ENCODE results near the gene BEND3.
"Not testable (repeated sequence)": the region's sequence is repeated elsewhere in the genome, so short reads cannot be mapped to it uniquely, and the experiment has no call there.

Gene BEND3

DNA sequence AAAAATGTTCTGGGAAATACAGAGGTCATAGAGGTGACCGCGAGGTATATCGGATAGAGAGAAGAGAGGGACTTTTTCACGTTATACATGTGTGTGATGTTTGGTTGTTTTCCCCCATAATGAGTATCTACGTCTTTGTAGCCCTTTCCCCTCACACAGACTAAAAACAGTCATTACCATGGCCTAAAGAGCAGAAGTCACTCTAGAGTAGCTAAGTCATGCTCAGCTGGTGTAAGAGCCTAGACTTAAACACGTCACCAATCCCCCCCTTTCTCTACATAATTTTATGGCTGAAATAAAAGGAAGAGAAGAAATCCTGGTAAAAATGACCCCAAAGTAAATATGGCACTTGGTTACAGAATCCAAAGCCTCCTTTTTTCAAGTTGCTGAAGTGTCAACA lies 6.0 kb upstream of the BEND3 start:
- DNase-seq (ENCODE audit: low spot score), result no peak

GRCh38 chr6:107120404-107120803 lies 5.1 kb upstream of the BEND3 start:
- no peak for DNase-seq (ENCODE audit: low spot score)

GRCh38 chr6:107118976-107119375 lies 3.7 kb upstream of the BEND3 start:
- DNase-seq (ENCODE audit: low spot score), result no peak

DNA sequence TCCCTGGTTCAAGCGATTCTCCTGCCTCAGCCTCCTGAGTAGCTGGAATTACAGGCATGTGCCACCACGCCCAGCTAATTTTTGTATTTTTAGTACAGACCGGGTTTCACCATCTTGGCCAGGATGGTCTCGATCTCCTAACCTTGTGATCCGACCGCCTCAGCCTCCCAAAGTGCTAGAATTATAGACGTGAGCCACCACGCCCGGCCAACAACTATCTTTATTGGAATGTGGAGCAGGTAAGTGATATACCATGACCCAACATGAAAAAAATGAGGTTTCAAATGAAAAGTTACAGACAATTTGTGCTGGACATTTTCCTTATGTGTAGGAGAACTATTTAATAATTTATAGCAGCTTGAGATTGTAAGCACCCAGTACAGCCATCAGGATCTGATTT lies 3.2 kb upstream of the BEND3 start:
- not testable (repeated sequence) for DNase-seq (ENCODE audit: low spot score)

DNA sequence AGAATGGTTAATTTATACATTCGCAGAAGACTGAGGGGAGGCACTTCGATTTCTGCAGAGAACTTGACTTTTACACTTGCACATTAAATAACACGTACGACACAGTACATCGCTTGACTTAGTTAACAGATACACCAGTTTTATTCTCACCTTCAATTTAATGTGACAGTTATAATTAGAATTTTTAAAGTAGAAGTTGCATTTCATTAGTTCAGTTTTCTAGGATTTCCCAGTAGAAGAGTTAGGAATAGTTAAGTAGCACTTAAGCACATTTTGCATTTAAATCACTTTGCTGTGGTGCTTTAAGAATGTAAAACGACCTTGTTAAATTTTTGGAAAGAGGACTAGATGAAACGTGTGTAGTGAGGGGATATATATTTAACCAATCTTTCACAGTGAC lies 1.6 kb upstream of the BEND3 start:
- no peak for DNase-seq (ENCODE audit: low spot score)

GRCh38 chr6:107116328-107116892 lies 1.1 kb upstream of the BEND3 start:
- no peak for DNase-seq (ENCODE audit: low spot score)

DNA sequence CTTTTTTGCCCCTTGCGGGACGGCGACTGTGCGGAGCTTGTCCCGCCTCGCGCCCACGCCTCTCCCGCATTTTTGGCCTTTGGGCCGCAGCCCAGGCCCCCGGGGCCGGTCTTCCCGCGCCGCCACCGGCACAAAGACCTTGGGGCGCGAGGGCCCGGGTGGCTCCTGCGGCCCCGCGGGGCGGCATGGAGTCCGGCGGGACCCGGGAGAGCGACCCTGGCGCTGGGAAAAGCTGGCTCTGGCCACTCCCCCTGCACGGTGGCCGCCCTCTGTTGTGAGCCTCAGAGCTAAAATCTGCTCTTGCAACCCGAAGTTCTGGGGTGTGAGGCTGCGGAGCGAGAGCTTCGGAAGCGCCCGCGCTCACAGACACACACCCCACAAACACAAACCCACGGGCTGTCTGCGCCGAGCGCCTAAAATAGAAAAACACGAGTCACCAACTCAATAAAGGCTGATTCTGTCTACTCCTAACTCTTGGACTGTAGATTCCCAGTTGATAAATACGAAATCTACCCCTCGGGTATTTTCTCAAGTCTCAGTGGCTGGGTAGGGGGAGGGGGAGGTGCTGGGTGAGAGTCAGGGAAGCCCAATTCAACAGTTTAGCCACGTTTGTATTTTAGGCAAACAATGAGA lies 496 bp upstream of the BEND3 start:
- peak; percentile 68 for DNase-seq (ENCODE audit: low spot score)

GRCh38 chr6:107114213-107114925 lies 946 bp downstream of the BEND3 start:
- DNase-seq (ENCODE audit: low spot score), result peak; percentile 98

DNA sequence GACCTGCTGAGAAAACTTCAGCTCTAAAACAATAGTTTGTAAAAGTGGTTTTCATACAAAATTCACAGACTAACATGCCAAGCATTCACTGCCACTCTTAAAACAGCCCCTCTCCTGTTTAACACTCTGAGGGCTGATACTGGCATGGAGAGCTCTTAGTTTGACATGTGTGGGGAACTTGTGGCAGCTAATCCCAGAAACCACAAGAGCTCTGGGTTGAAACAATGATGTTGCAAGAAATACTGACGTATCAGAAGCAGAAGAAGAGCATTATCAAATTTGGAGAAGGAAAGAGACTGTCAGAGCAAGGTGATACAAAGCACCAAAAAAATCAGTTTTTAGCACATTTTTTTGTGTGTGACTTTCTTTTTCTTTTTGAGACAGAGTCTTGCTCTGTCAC lies 5.1 kb downstream of the BEND3 start:
- no peak for DNase-seq (ENCODE audit: low spot score)

DNA sequence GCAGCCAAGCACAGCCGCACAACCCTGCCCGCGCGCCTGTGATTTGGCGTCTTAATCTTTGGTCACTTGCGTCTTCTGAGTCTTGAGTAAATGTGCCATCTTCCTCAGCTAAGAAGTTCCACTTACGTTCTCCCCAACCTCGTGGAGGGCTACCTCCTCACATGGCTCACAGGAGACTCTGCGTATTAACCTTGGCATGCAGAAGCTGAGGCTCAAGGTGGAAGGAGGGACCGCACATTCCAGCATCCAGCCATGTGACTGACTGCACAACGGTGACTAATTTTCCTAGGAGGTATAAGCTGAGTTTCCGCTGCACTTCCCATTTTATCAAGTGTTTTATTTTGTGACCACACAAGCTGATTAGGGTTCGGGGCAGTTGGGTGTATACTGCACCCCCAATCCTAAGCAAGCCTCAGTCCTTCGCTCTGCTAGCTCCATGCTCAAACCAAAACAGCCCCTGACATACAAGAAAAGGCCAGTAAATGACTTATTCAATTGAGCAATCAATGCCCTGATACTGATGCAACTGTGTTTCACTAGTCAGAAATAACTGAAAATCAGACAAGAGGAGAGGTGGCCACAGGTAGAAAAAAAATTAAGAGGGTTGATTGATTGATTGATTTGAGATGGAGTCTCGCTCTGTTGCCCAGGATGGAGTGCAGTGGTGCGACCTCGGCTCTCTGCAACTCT lies 7.0 kb downstream of the BEND3 start:
- DNase-seq (ENCODE audit: low spot score), result no peak

DNA sequence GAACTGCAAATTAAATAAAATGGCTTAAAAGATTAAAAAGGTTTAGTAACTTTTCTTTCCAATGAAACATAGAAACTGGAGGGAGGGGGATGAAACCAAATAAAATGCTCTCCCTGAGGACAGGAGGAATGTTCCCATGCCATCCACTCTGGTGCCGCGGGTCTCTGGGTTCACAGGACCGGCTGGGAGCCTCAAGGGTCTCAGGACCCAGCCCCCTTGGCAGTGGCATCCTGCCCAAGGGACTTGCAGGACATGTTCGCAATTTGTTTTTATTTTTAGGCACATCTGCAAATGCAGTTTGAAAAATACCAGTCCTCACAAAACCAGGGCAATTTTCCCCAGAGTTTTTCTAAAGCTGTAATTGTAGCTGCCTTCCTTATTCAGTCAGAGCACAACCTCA lies 7.5 kb downstream of the BEND3 start:
- no peak for DNase-seq (ENCODE audit: low spot score)

DNA sequence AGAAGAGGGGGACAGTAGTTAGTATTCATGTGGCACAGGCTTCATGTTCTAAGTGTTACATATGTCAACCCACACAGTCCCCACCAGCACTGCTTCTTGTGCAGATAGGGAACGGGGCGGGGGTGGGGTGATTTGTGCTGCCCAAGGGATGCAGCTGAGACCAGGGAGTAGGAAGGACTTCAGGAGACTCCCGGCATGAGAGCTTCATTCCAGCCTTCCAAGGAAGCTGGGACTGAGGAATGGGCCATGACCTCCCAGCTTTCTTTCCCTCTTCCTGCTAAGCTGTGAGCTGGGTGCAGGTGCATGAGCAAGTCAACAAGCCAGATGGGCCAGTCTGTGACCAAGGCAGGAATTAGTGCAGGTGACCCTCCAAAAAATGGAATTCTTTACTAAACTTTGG lies 9.2 kb downstream of the BEND3 start:
- no peak for DNase-seq (ENCODE audit: low spot score)

DNA sequence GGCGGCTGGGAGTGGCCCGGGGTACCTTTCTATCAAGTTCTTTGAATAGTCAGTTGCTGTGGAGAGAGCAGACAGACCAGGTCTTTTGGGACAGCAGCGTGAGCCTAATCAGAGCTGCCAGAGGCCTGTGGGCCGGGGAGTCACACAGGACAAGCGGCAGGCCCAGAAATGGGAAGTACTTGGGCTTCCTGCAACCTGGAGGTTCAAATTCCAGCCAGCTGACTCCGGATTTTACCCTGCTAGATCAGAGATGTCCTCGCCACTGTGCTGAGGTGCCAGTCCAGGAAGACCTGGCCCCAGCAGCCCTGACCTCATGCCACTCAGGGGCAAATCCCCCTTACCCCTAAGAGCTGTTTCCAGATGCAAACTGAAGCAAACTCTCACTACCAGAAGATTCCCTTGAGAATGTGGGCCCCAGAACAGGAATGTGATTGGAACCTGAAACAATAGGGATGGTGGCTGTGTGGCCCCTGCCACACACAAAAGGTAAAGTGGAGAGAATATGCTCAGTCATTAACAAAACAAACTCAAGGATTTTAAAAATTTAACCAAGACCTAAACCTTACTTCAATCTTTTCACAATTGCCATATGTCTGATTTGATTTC lies 9.7 kb downstream of the BEND3 start:
- DNase-seq (ENCODE audit: low spot score), result no peak

DNA sequence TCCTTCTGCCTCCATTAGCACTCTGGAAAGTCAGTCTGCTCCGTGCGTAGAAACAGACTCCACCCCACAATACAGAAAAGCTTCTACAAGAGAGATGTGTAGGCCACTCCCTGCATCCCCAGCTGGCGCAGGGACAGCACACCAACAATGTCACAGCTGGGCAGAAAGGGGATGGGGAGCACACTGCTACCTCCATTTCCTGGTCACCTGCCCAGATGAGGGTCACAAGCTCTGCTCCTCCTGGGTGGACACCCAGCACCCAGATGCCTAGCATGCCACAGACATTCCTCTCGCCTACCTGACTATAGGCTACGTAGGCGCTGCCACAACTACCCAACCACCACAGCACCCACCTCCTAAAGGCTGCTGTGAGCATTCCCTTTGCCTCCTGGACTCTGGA lies 12.2 kb downstream of the BEND3 start:
- DNase-seq (ENCODE audit: low spot score), result no peak

DNA sequence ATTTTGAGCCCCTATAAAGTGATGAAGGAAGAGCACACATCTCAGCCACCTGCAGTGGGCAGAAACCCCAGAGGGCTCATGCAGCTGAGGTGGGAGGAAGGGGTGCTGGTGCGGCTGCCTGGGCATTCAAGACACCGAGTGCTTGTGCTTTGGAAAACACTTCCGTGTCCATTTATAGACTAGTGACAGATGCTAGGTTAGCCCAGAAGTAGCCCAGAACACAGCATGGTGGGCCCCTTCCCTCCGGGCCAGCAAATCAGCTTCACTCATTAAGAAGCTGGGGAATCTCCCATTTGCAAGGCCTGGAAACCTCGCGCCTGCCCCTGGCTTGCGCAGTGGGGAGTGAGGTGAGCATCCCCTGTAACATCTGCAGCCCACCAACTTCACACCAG lies 12.9 kb downstream of the BEND3 start:
- DNase-seq (ENCODE audit: low spot score), result no peak

GRCh38 chr6:107101686-107102413 lies 13.5 kb downstream of the BEND3 start:
- DNase-seq (ENCODE audit: low spot score), result no peak

DNA sequence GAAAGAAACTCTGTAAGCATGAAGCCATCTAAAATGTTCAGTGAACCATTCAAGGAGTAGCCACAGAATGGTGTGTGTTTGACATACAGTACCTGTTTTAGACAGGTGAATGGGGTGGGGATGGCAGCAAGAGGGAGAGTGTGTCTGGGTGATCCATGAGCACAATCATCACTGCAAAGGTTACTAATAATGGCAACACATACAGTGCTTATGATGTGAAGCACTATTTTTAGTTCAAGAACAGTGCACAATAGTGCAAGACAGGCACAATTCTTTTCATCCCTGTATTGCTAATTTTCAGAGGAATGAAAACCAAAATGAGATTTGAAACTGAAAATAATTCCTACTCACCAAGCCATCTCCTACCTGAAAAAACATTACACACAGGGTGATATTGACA lies 14.1 kb downstream of the BEND3 start:
- DNase-seq (ENCODE audit: low spot score), result no peak

GRCh38 chr6:107098436-107099307 lies 16.6 kb downstream of the BEND3 start:
- DNase-seq (ENCODE audit: low spot score), result no peak

- not testable (repeated sequence) for DNase-seq (ENCODE audit: low spot score)
Observed at GRCh38 chr6:107084459-107084858, 30.9 kb downstream of the BEND3 start.

DNA sequence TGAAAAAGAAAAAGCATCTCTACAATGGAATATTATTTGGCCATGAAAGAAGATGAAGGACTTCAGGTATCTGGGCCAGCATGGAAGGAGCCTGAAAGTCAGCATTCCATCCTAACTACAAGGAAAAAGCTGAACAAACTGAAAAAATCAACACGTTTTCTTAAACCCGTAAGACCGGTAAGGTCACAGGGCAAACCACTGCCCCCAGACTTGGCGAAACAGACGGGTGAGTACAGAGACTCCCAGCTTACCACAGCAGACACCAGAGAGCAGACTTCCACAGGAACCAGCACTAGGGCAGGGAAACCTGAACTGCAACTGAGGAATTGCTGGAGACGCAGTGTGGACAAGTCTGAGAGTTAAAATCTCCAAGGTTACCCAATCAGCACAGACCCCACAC lies 31.4 kb downstream of the BEND3 start:
- no peak for DNase-seq (ENCODE audit: low spot score)
